ENCODE data around the gene CFAP99. TPM values are rescaled to one million over a fixed set of nuclear protein-coding genes. Genes with fewer than 3 reads are reported as not detected.

Gene CFAP99
- total RNA-seq, 1 donor from 2014 or later: not detected

- no peaks in the 10 kb centered on the region for H3K9me3 Mint-ChIP-seq (ENCODE audit: low read depth)
- H3K36me3 Mint-ChIP-seq (ENCODE audit: low read depth): no peaks in the 10 kb centered on the region
- no peak for TF ChIP-seq CTCF (IDR thresholded peaks at IDR 0.05)
- peaks cover 2% of the 10 kb centered on the region for H3K27me3 Mint-ChIP-seq (ENCODE audit: low read depth)
- no peak overlapping the region for H3K4me3 Mint-ChIP-seq (ENCODE audit: unreplicated experiment)
- no peaks in the 10 kb centered on the region for H3K4me1 Mint-ChIP-seq (ENCODE audit: low read depth)
- no peak for DNase-seq (ENCODE audit: low spot score)
- no peak overlapping the region for H3K27ac Mint-ChIP-seq (ENCODE audit: unreplicated experiment)
Observed at GRCh38 chr4:2446656-2447564, 28.2 kb downstream of the CFAP99 start.

- Mint-ChIP-seq H3K36me3 (ENCODE audit: low read depth) (no peaks in the 10 kb centered on the region), H3K4me1 (ENCODE audit: low read depth) (no peaks in the 10 kb centered on the region), H3K27ac (ENCODE audit: unreplicated experiment) (no peak overlapping the region), H3K4me3 (ENCODE audit: unreplicated experiment) (no peak overlapping the region), H3K9me3 (ENCODE audit: low read depth) (no peaks in the 10 kb centered on the region), H3K27me3 (ENCODE audit: low read depth) (peaks cover 4% of the 10 kb centered on the region)
- peak; percentile 86 for DNase-seq (ENCODE audit: low spot score)
- no peak for TF ChIP-seq CTCF (IDR thresholded peaks at IDR 0.05)
Observed at GRCh38 chr4:2448589-2448988, 29.8 kb downstream of the CFAP99 start.

- no peak overlapping the region for H3K27ac Mint-ChIP-seq (ENCODE audit: unreplicated experiment)
- no peaks in the 10 kb centered on the region for H3K9me3 Mint-ChIP-seq (ENCODE audit: low read depth)
- DNase-seq (ENCODE audit: low spot score): no peak
- no peak overlapping the region for H3K4me3 Mint-ChIP-seq (ENCODE audit: unreplicated experiment)
- TF ChIP-seq CTCF (IDR thresholded peaks at IDR 0.05): no peak
- H3K4me1 Mint-ChIP-seq (ENCODE audit: low read depth): no peaks in the 10 kb centered on the region
- H3K36me3 Mint-ChIP-seq (ENCODE audit: low read depth): no peaks in the 10 kb centered on the region
- H3K27me3 Mint-ChIP-seq (ENCODE audit: low read depth): peaks cover 4% of the 10 kb centered on the region
Observed at GRCh38 chr4:2449051-2449450, 30.3 kb downstream of the CFAP99 start.

GRCh38 chr4:2449511-2450392 is 31.0 kb downstream of the CFAP99 start:
- Mint-ChIP-seq H3K36me3 (ENCODE audit: low read depth) (no peaks in the 10 kb centered on the region), H3K4me1 (ENCODE audit: low read depth) (no peaks in the 10 kb centered on the region), H3K27me3 (ENCODE audit: low read depth) (peaks cover 4% of the 10 kb centered on the region), H3K27ac (ENCODE audit: unreplicated experiment) (no peak overlapping the region), H3K4me3 (ENCODE audit: unreplicated experiment) (no peak overlapping the region), H3K9me3 (ENCODE audit: low read depth) (no peaks in the 10 kb centered on the region)
- no peak for DNase-seq (ENCODE audit: low spot score)
- no peak for TF ChIP-seq CTCF (IDR thresholded peaks at IDR 0.05)

- Mint-ChIP-seq H3K4me3 (ENCODE audit: unreplicated experiment) (no peak overlapping the region), H3K9me3 (ENCODE audit: low read depth) (no peaks in the 10 kb centered on the region), H3K27me3 (ENCODE audit: low read depth) (peaks cover 4% of the 10 kb centered on the region), H3K27ac (ENCODE audit: unreplicated experiment) (no peak overlapping the region), H3K36me3 (ENCODE audit: low read depth) (no peaks in the 10 kb centered on the region), H3K4me1 (ENCODE audit: low read depth) (no peaks in the 10 kb centered on the region)
- TF ChIP-seq CTCF (IDR thresholded peaks at IDR 0.05): no peak
- DNase-seq (ENCODE audit: low spot score): no peak
Observed at GRCh38 chr4:2450394-2451035, 31.8 kb downstream of the CFAP99 start.
